Right renal pelvis (tissue), 4 donors: ENCODE data around the gene GRM8. TPM values are rescaled to one million over a fixed set of nuclear protein-coding genes. Genes with fewer than 3 reads are reported as not detected.

Experiments used
- DNase-seq, 4 donors: peaks; one replicate each; pipeline ENCODE4 v3.0.0-alpha.2; 2013; ENCODE audit warnings: low read depth in 4 of 4, low spot score in 3 of 4, missing footprints in 1 of 4
- polyA plus RNA-seq, 4 donors: library from polyadenylated mRNA; unstranded; fragments of 120-200 nt; gene quantifications; one replicate each; pipeline ENCODE4 v1.2.1, GENCODE V29; 2013; ENCODE audit not compliant: insufficient read length in 4 of 4

The GRM8 gene
- polyA plus RNA-seq, 4 donors: 7.0 to 10.0 (median 8.9) TPM

DNA sequence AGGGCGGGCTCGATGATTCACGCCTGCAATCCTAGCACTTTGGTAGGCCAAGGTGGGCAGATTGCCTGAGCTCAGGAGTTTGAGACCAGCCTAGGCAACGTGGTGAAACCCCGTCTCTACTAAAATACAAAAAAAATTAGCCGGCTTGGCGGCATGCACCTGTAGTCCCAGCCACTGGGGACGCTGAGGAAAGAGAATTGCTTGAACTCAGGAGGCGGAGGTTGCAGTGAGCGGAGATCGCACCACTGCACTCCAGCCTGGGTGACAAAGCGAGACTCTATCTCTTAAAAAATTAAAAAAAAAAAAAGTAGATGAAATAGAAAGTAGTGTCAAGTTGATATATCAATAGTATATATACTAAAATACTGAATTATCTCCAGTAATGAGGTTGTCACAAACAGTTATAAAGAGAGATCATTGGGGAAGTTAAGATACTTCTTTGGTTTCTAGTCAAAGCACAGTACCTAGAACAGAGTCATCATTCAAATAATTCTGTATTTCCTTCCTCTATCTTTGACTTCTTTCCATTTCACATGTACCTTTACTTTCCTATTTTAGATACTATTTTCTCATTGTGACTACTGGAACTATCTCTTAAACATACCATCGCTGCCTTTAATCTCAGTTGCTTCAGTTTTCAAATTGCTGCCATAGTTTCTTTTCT is 491.7 kb downstream of the GRM8 start:
- DNase-seq: no peak

DNA sequence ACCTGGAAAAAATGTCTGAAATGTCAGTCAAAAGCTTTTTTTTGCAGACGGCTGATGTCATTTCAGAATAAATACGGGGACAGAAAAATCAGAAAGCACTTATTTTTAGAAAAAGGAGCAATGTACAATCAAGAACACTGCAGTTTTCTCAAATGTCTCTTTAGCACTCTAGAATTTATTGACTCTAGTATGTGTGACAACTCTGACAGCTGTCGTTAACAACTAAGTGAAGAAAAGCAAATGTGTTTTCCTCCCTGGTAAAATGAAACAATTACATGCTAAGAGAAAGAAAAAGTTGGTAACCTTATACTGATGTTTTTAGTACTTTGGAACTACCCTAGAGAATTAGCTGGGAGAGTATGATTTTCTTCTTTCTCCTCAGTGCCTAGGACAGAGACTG is 497.4 kb downstream of the GRM8 start:
- DNase-seq: no peak

- no peak for DNase-seq
These were observed 502.4 kb downstream of the GRM8 start for GRCh38 chr7:126750207-126750911.

- no peak for DNase-seq
These were observed 523.8 kb downstream of the GRM8 start for GRCh38 chr7:126728967-126729366.

DNA sequence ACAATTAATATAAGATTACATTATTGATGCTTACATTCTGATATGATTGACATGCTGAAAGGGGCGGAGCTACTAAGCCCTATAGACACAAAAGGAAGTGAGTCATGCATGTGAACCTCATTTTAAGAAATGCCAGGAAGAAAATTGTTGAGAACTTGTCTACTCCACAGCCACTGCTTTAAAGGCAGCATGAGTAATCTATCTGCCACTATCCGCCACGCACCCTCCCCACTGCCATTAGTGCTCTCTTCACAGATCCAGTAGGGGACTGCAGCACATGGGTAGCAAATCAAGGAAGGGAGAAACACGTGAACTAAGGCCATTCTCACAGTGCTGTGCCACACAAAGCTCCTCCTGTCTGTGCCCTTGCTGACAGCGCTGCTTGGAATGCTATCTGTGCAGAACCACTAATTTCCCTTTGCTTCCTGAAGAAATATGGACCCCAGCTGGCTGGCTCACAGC is 524.8 kb downstream of the GRM8 start:
- DNase-seq: no peak

- no peak for DNase-seq
These were observed 528.7 kb downstream of the GRM8 start for GRCh38 chr7:126723966-126724544.

- DNase-seq: no peak
These were observed 532.5 kb downstream of the GRM8 start for GRCh38 chr7:126720232-126720631.

DNA sequence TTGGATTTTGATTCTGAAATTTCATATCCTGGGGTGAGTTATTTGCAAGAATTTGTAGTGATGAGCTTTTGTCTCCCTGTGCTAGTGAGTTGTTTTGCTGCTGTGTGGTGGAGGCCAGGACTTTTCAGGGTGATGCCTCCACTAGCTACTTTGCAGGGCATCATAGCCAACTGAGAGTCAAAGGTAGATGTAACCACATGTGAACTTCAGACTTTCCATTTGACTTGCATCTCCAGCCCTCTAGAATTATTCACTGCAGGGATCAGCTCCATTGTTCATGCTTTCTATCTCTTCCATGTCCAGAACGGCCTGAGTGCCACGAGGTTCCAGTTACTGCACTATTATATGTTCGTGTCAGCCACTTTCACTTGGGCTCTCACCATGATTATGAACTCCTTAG is 534.3 kb downstream of the GRM8 start:
- DNase-seq: no peak

- no peak for DNase-seq
These were observed 536.4 kb downstream of the GRM8 start for GRCh38 chr7:126716321-126716720.

DNA sequence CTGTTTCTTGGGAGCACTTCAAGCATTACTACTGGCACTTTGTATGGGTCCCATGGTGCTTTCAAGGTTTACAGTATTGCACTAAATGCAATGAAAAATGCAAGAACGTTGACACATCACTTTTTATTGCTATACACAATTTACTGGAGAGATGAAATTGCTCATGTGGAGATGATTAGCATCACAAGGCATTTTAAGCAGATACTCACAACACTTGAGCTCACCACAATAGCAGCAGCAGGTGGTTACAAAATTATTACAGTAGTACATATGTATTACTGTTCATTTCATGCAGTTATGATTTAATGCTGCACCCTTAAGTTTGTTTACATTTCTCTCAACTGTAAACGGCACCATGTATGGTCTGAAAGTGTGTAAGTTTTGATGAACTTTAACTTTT is 537.7 kb downstream of the GRM8 start:
- no peak for DNase-seq

- DNase-seq: no peak
These were observed 550.3 kb downstream of the GRM8 start for GRCh38 chr7:126702242-126703016.

DNA sequence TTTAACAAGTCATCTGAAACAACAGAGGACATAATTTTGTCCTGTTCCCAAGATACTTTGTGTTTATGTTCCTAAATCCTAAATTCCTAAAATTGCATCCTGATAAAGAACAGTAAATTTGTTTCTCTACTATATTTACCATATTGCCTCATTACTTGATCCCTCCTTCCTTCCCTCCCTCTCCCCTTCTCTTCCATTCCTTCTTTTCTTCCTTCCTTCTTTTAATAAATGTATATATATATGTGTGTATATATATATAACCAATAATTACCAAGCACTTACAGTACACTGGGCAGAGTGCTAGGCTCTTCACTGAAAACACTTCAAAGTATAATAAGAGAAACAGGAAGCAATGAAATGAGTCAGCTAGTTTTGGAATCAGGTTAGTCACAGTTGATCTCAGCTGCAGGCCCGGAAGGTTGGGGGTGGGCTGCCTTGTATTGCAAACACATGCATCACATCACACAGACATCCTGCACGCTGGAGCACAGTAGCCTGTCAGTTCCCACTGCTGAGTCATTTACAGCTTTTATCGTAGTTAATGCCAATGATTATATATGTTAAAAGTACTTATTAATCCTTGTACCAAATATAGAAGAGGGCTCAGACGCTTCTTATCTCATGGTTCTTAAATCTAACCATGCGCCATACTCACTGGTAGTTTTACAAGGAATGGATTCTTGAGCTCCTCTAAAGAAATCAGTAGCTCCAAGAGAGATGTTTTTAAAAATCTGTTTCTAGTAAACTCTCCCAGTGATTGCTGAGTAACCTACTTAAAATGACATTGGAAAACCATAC is 551.7 kb downstream of the GRM8 start:
- DNase-seq: peak; percentile 12 to 60 (median 44)

DNA sequence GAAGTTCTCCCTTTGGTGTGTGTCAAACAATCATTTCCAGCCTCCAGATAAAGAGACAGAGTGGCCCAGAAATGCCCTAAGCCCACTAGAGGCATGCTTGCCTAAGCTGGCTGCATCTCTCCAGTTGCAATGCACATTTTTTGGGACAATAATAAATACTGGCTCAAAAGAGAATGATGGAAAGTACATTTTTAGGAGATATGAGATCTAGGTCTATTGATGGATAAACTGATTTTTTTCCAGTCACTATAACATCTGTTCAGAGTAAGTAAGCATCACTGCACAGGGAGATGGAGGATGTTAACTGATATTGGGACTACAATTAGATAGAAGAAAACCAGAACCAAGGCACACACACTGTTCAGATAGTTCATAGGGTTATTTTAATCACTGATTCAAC is 553.0 kb downstream of the GRM8 start:
- no peak for DNase-seq

- no peak for DNase-seq
These were observed 553.8 kb downstream of the GRM8 start for GRCh38 chr7:126698909-126699308.

DNA sequence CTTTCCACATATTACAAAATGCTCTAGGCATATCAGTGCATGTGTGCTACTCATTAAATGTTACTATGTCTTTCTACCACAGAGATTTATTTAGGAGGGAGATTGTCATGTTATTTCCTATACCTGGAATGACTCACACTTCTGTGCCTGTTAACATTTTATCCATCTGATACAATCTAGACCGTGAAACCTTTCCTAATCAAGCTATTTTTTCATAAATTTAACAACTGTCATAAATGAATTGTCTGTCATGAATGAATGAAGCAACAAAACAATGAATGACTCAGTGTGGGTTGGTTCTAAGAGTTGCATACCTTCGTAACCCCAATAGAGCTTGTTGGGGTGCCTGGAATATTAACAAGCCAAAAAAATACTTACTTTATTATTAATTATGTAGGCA is 554.3 kb downstream of the GRM8 start:
- DNase-seq: no peak

DNA sequence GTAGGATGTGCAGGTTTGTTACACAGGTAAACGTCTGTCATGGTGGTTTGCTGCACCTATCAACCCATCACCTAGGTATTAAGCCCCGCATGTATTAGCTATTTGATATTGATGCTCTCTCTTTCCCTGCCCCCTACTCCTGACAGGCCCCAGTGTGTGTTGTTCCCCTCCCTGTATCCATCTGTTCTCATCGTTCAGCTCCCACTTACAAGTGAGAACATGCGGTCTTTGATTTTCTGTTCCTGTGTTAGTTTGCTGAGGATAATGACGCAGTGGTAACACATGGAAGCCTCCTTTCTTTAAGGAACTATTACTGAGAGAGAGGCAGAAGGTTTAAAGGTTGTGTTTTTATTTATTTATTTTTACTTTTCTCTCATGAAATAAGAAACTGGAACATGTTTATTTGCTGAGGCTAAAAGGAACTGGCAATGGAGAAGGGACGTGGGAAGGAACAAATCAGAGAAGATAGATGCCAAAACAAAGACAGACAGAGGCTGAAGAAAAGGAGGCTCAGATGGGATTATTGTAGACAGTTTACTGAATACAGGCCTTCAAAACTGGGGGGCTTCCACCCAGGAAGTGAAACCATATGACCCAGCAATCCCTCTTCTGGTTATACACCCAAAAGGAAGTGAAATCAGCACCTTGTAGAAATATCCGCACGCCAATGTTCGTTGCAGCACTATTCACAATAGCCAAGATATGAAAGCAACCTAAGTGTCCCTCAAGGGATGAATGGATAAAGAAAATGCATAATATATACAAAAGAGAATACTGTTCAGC is 556.3 kb downstream of the GRM8 start:
- DNase-seq: no peak

DNA sequence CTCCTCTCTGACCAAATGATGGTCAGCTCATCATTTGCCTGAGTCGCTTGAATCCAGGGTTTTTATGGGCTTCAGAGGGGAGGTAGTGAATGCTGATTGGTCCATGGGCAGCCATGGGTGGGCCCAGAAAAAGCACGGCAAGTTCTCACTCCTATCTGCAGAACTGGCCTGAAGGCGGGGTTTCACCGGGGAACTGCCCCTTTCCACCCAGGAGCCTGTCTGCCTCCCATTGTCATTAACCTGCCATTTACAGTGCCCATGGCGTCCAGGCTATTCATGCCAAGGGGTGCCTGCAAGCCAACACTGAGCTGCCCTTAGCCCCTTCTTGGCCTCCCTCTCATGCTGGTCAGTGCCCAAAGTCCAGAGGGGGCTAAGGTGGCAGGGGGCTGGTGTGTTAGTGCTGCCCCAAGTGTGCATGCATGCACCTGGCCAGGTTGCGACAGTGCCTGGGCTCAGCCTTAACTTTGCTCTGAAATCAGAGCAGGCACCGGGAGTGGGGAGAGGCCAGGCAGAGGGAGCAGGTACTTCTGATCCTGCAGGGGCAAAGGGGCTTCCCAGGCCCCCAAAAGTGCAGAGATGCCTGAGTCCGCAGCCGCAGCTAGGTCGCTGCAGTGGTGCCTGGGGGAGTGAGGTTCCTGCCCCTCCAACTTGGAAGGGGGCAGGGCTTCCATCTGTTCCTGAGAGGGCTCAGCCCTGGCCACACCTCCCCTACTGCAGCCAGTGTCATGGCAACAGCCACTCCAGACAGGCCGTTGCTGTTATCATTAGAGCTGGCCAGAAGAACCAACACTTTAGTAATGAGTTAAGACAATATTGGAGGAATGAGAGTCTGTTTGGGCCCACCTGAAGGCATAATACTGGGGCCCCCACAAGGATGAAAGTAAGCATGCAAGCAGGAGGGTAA is 561.6 kb downstream of the GRM8 start:
- DNase-seq: no peak

DNA sequence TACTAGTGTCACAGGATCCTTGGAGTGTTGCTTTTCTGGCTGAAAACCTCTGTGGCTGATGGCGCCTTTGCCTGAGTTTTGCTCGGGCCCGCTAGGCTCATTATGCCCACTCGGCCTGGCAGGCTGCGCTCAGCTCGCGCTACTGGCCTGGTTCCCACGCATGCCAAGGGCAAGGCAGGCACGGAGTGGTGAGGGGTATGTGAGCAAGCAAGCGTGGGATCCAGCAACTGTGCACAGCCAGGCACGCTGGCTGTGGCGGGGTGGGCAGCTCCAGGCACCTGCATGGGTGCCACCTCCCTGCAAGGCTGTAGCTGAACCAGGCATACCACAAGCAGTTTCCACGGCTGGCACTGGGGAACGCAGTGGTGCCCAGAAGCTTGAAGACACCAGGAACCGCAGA is 562.6 kb downstream of the GRM8 start:
- no peak for DNase-seq

DNA sequence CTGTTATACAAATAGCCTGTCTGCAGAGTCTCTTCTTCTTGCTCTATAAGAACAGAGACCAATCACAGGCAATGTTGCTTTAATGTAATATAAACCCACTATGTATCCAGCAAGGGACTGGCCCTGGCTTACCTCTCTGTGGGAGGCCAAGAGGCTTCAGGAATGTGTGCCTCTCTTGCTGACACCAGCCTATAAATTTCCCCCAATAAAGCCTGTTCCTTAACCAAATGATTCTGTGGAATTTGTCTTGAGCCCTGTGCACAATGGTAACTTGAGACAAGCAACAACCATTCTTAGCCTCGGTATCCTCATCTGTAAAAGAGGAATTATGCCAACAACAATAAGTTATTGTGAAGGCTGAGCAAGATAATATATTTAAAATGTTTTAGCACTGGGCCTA is 563.7 kb downstream of the GRM8 start:
- no peak for DNase-seq
